ENCODE measurements around the gene ZNF410. TPM values are rescaled to one million over a fixed set of nuclear protein-coding genes. Genes with fewer than 3 reads are reported as not detected.

ZNF410 gene
- total RNA-seq: 67.9 and 73.7 TPM in 2 replicates

GRCh38 chr14:73886449-73887317, at the start of gene ZNF410:
Gene ZNF410, plus strand, starts transcription at chr14:73886859. Its CDS starts 5,317 bp downstream, at chr14:73892176.

GRCh38 chr14:73851567-73852382, 34.9 kb upstream of the ZNF410 start, which contains the start of gene PTGR2:
Gene PTGR2, plus strand, starts transcription at chr14:73851831. Its CDS starts 7,032 bp downstream, at chr14:73858863.

GRCh38 chr14:73949752-73950734, 63.4 kb downstream of the ZNF410 start, which contains the start of the genes COQ6 and FAM161B:
Gene COQ6, plus strand, starts transcription at chr14:73950302. Its CDS starts 31 bp downstream, at chr14:73950333.
Gene FAM161B, minus strand, starts transcription at chr14:73950094. Its CDS starts 68 bp downstream, at chr14:73950026.

Small RNA genes lying within 50 kb of the gene (small RNA-seq; reads per million reads assigned to genes)
- gene AC005520.4: not detected
- gene RF00019: not detected

Other genes starting within 250 kb of the ZNF410 start
- 4.7 and 12.5 TPM in 2 replicates for gene DNAL1, start 241.9 kb upstream of the ZNF410 start, total RNA-seq
- 18.4 and 21.6 TPM in 2 replicates for gene PNMA1, start 172.5 kb upstream of the ZNF410 start, total RNA-seq
- 3.1 and 3.5 TPM in 2 replicates for gene PTGR2, start 35.0 kb upstream of the ZNF410 start, total RNA-seq
- gene FAM161B, start 63.2 kb downstream of the ZNF410 start, total RNA-seq: 4.6 and 6.3 TPM in 2 replicates
- gene COQ6, start 63.4 kb downstream of the ZNF410 start, total RNA-seq: 13.7 and 19.3 TPM in 2 replicates
- 10.6 and 11.0 TPM in 2 replicates for gene ENTPD5, start 132.4 kb downstream of the ZNF410 start, total RNA-seq
- gene BBOF1, start 132.5 kb downstream of the ZNF410 start, total RNA-seq: 7.6 and 10.6 TPM in 2 replicates
- gene ALDH6A1, start 197.6 kb downstream of the ZNF410 start, total RNA-seq: 16.5 and 17.7 TPM in 2 replicates
- gene LIN52, start 198.1 kb downstream of the ZNF410 start, total RNA-seq: 2.8 and 5.9 TPM in 2 replicates

Measured in placental epithelial cell (primary cell).